HEK293 (cell line): ENCODE measurements around the gene APOBEC2.
A peak's percentile ranks its signal among the peaks of the same experiment; 100 is the strongest.

Experiments used
- CTCF ChIA-PET: fragments of 350-600 bp; formaldehyde crosslinking; extraction: SDS; loops from one replicate; lab custom pipeline; 2021; ENCODE audit warnings: antibody characterized with exemption; lab: Yijun Ruan, JAX
- POLR2A ChIA-PET: fragments of 300-600 bp; formaldehyde crosslinking; extraction: SDS; loops from one replicate; lab custom pipeline; 2020; ENCODE audit warnings: antibody characterized with exemption, inconsistent platforms; lab: Yijun Ruan, JAX
- H3K27ac ChIP-seq: fragments of 200-500 bp; sonication (Bioruptor generic); 2 replicates; pipeline ENCODE4 v1.5.1; 2014; ENCODE audit warnings: low read depth, low read length, control low read depth, inconsistent platforms; ENCODE audit errors: extremely low read depth
- H3K36me3 ChIP-seq, 2 experiments: fragments of 200-500 bp in 1 of 2; sonication (Bioruptor generic) in 1 of 2; 1 replicate in 1 of 2; 2 replicates in 1 of 2; pipeline ENCODE4 v1.5.1; 2014 to 2017; ENCODE audit warnings: inconsistent platforms in 2 of 2, low read length in 2 of 2; ENCODE audit not compliant: control insufficient read depth in 2 of 2, insufficient read depth in 1 of 2
- H3K4me1 ChIP-seq: fragments of 200-500 bp; sonication (Bioruptor generic); 2 replicates; pipeline ENCODE4 v1.5.1; 2014; ENCODE audit warnings: mild to moderate bottlenecking, low read length, inconsistent platforms; ENCODE audit not compliant: control insufficient read depth, insufficient read depth
- H3K4me3 ChIP-seq: 2 replicates; pipeline ENCODE4 v1.5.1; 2011; ENCODE audit warnings: low read depth, mild to moderate bottlenecking, control low read depth, low read length, moderate library complexity
- H3K9me3 ChIP-seq: fragments of 200-500 bp; sonication (Bioruptor generic); 2 replicates; pipeline ENCODE4 v1.5.1; 2014; ENCODE audit warnings: low read depth, low read length, inconsistent platforms; ENCODE audit not compliant: control insufficient read depth, insufficient read depth
- BCL11B ChIP-seq: fragments of 450-650 bp; formaldehyde crosslinking; IDR thresholded peaks from 2 replicates; pipeline ENCODE4 v1.5.1; 2016; ENCODE audit warnings: low read depth, missing biosample characterization, missing genetic modification characterization
- KLF10 ChIP-seq: fragments of 450-650 bp; IDR thresholded peaks from 2 replicates; pipeline ENCODE4 v1.5.1; 2018; ENCODE audit warnings: missing biosample characterization, mild to moderate bottlenecking, missing genetic modification characterization
- KLF7 ChIP-seq: fragments of 450-650 bp; formaldehyde crosslinking; IDR thresholded peaks from 2 replicates; pipeline ENCODE4 v1.5.1; 2016; ENCODE audit warnings: missing biosample characterization, missing genetic modification characterization, borderline replicate concordance
- KLF8 ChIP-seq: fragments of 450-650 bp; formaldehyde crosslinking; IDR thresholded peaks from 2 replicates; pipeline ENCODE4 v1.5.1; 2016; ENCODE audit warnings: missing biosample characterization, missing genetic modification characterization
- SCRT1 ChIP-seq: fragments of 450-650 bp; formaldehyde crosslinking; IDR thresholded peaks from 2 replicates; pipeline ENCODE4 v1.5.1; 2016; ENCODE audit warnings: missing biosample characterization, missing genetic modification characterization, borderline replicate concordance
- ZNF19 ChIP-seq: fragments of 450-650 bp; formaldehyde crosslinking; IDR thresholded peaks from 2 replicates; pipeline ENCODE4; 2016; ENCODE audit warnings: missing biosample characterization, missing genetic modification characterization, low read depth
- ZNF211 ChIP-seq: fragments of 450-650 bp; formaldehyde crosslinking; IDR thresholded peaks from 2 replicates; pipeline ENCODE4 v1.5.1; 2016; ENCODE audit warnings: low read depth, missing biosample characterization, missing genetic modification characterization
- ZNF248 ChIP-seq: fragments of 450-650 bp; formaldehyde crosslinking; IDR thresholded peaks from 2 replicates; pipeline ENCODE4 v1.5.1; 2017; ENCODE audit warnings: missing biosample characterization, missing genetic modification characterization
- ZNF311 ChIP-seq: fragments of 450-650 bp; formaldehyde crosslinking; IDR thresholded peaks from 2 replicates; pipeline ENCODE4 v1.5.1; 2017; ENCODE audit warnings: missing biosample characterization, missing genetic modification characterization, borderline replicate concordance
- ZNF391 ChIP-seq: fragments of 450-650 bp; formaldehyde crosslinking; IDR thresholded peaks from 2 replicates; pipeline ENCODE4 v1.5.1; 2016; ENCODE audit warnings: low read depth, missing biosample characterization, missing genetic modification characterization, borderline replicate concordance
- ZNF473 ChIP-seq: fragments of 450-650 bp; formaldehyde crosslinking; IDR thresholded peaks from 2 replicates; pipeline ENCODE4 v1.5.1; 2017; ENCODE audit warnings: missing biosample characterization, missing genetic modification characterization
- ZNF514 ChIP-seq: fragments of 450-650 bp; formaldehyde crosslinking; IDR thresholded peaks from 2 replicates; pipeline ENCODE4 v1.5.1; 2016; ENCODE audit warnings: missing biosample characterization, missing genetic modification characterization
- ZNF518A ChIP-seq: fragments of 450-650 bp; formaldehyde crosslinking; conservative IDR thresholded peaks from 2 replicates; pipeline ENCODE4 v1.5.1; 2016; ENCODE audit warnings: low read depth, missing biosample characterization, missing genetic modification characterization
- ZNF548 ChIP-seq: fragments of 450-650 bp; formaldehyde crosslinking; IDR thresholded peaks from 2 replicates; pipeline ENCODE4 v1.5.1; 2016; ENCODE audit warnings: missing biosample characterization, missing genetic modification characterization
- ZNF555 ChIP-seq: fragments of 450-650 bp; formaldehyde crosslinking; conservative IDR thresholded peaks from 2 replicates; pipeline ENCODE4 v1.5.1; 2017; ENCODE audit warnings: missing biosample characterization, mild to moderate bottlenecking, missing genetic modification characterization, inconsistent platforms
- ZNF585B ChIP-seq: fragments of 450-650 bp; formaldehyde crosslinking; IDR thresholded peaks from 2 replicates; pipeline ENCODE4 v1.5.1; 2016; ENCODE audit warnings: missing biosample characterization, missing genetic modification characterization
- ZNF621 ChIP-seq: fragments of 450-650 bp; formaldehyde crosslinking; IDR thresholded peaks from 2 replicates; pipeline ENCODE4 v1.5.1; 2017; ENCODE audit warnings: missing biosample characterization, missing genetic modification characterization
- ZNF654 ChIP-seq: fragments of 450-650 bp; formaldehyde crosslinking; IDR thresholded peaks from 2 replicates; pipeline ENCODE4 v1.5.1; 2016; ENCODE audit warnings: low read depth, missing biosample characterization, missing genetic modification characterization
- ZNF704 ChIP-seq: fragments of 450-650 bp; formaldehyde crosslinking; IDR thresholded peaks from 2 replicates; pipeline ENCODE4 v1.5.1; 2016; ENCODE audit warnings: missing biosample characterization, missing genetic modification characterization
- ZNF785 ChIP-seq: fragments of 450-650 bp; formaldehyde crosslinking; IDR thresholded peaks from 2 replicates; pipeline ENCODE4 v1.5.1; 2016; ENCODE audit warnings: missing biosample characterization, missing genetic modification characterization
- ZNF792 ChIP-seq: fragments of 450-650 bp; formaldehyde crosslinking; IDR thresholded peaks from 2 replicates; pipeline ENCODE4 v1.5.1; 2016; ENCODE audit warnings: missing biosample characterization, missing genetic modification characterization
- ZSCAN5A ChIP-seq: fragments of 450-650 bp; formaldehyde crosslinking; IDR thresholded peaks from 2 replicates; pipeline ENCODE4 v1.5.1; 2016; ENCODE audit warnings: missing biosample characterization, missing genetic modification characterization
- TF ChIP-seq, protein P1 (sequence below): fragments of 450-650 bp; formaldehyde crosslinking; IDR thresholded peaks from 2 replicates; pipeline ENCODE4 v1.5.1; 2016; ENCODE audit warnings: missing biosample characterization, missing genetic modification characterization
- TF ChIP-seq, protein P2 (sequence below): fragments of 450-650 bp; formaldehyde crosslinking; IDR thresholded peaks from 2 replicates; pipeline ENCODE4 v1.5.1; 2016; ENCODE audit warnings: missing biosample characterization, missing genetic modification characterization

Gene APOBEC2

GRCh38 chr6:41017663-41018062, 35.3 kb upstream of the APOBEC2 start:
- Histone ChIP-seq H3K36me3 (no peaks in the 10 kb centered on the region), H3K27ac (no peak overlapping the region), H3K4me3 (no peak overlapping the region), H3K9me3 (no peaks in the 10 kb centered on the region), H3K4me1 (peaks cover 14% of the 10 kb centered on the region)
- TF ChIP-seq, protein P1, sequence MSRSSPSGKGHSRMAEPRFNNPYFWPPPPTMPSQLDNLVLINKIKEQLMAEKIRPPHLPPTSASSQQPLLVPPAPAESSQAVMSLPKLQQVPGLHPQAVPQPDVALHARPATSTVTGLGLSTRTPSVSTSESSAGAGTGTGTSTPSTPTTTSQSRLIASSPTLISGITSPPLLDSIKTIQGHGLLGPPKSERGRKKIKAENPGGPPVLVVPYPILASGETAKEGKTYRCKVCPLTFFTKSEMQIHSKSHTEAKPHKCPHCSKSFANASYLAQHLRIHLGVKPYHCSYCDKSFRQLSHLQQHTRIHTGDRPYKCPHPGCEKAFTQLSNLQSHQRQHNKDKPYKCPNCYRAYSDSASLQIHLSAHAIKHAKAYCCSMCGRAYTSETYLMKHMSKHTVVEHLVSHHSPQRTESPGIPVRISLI (tag by site-specific recombination): no peak
- no peak for TF ChIP-seq ZNF585B (tag by site-specific recombination)
- no peak for TF ChIP-seq ZNF621 (tag by site-specific recombination)
- TF ChIP-seq ZSCAN5A (tag by site-specific recombination): no peak
- TF ChIP-seq KLF7 (tag by site-specific recombination): no peak
- no peak for TF ChIP-seq ZNF211 (tag by site-specific recombination)
- TF ChIP-seq ZNF19: no peak
- no peak for TF ChIP-seq ZNF518A
- ChIA-PET POLR2A (no interaction called here), CTCF (interaction anchor here (0.6 to 3.6 kb wide), 7 partner anchors 8 to 1013 kb away, joined by 3 to 16 read pairs (median 8); no protein-coding TSS in a partner anchor)

DNA sequence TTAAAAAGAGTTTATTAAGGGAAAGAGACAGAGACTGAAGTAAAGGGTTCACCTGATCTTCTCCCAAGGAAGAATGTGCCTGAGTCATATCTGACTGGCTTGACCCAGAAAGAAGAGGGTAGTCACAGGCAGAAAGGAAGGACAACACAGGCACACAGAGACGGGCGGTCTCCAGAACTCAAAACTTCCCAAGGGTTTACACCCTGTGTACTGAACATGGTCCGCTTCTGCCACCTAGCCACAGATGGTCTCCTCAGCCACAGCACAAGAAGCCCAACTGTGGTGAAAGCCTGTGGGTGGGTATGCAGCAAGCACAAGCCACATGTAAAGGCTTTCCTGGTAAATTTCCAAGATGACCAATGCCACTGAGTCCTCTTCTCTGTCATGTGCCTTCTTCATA, 31.2 kb upstream of the APOBEC2 start:
- ChIA-PET POLR2A (no interaction called here), CTCF (interaction anchor here (0.7 to 11.0 kb wide), 18 partner anchors 9 to 471 kb away, joined by 3 to 146 read pairs (median 6); partner anchors contain the start of genes TSPO2 and UNC5CL)
- H3K9me3 ChIP-seq: no peaks in the 10 kb centered on the region
- peaks cover 18% of the 10 kb centered on the region for H3K4me1 ChIP-seq
- H3K4me3 ChIP-seq: no peak overlapping the region
- H3K36me3 ChIP-seq: no peaks in the 10 kb centered on the region
- peak overlapping the region; percentile 38; the same call in 1 of the 2 replicates for H3K27ac ChIP-seq
- TF ChIP-seq KLF10 (no peak), ZNF514 (tag by site-specific recombination) (no peak), ZNF785 (tag by site-specific recombination) (no peak), SCRT1 (no peak), ZNF792 (tag by site-specific recombination) (no peak), BCL11B (tag by site-specific recombination) (no peak), ZNF704 (no peak), KLF8 (tag by site-specific recombination) (0 out of 2 replicates have a peak, but pooled peaks have one; percentile 8), ZNF555 (tag by site-specific recombination) (no peak), ZNF19 (no peak), ZNF473 (no peak), ZNF654 (tag by site-specific recombination) (peak; percentile 68), ZNF391 (tag by site-specific recombination) (no peak), ZNF311 (tag by site-specific recombination) (no peak), ZNF548 (no peak), ZNF248 (no peak)
- TF ChIP-seq, protein P2, sequence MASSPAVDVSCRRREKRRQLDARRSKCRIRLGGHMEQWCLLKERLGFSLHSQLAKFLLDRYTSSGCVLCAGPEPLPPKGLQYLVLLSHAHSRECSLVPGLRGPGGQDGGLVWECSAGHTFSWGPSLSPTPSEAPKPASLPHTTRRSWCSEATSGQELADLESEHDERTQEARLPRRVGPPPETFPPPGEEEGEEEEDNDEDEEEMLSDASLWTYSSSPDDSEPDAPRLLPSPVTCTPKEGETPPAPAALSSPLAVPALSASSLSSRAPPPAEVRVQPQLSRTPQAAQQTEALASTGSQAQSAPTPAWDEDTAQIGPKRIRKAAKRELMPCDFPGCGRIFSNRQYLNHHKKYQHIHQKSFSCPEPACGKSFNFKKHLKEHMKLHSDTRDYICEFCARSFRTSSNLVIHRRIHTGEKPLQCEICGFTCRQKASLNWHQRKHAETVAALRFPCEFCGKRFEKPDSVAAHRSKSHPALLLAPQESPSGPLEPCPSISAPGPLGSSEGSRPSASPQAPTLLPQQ (tag by site-specific recombination): no peak
